ENCODE data around the gene ZYX.
A peak's percentile ranks its signal among the peaks of the same experiment; 100 is the strongest.
"Not testable (repeated sequence)": the region's sequence is repeated elsewhere in the genome, so short reads cannot be mapped to it uniquely, and the experiment has no call there.

Gene ZYX

DNA sequence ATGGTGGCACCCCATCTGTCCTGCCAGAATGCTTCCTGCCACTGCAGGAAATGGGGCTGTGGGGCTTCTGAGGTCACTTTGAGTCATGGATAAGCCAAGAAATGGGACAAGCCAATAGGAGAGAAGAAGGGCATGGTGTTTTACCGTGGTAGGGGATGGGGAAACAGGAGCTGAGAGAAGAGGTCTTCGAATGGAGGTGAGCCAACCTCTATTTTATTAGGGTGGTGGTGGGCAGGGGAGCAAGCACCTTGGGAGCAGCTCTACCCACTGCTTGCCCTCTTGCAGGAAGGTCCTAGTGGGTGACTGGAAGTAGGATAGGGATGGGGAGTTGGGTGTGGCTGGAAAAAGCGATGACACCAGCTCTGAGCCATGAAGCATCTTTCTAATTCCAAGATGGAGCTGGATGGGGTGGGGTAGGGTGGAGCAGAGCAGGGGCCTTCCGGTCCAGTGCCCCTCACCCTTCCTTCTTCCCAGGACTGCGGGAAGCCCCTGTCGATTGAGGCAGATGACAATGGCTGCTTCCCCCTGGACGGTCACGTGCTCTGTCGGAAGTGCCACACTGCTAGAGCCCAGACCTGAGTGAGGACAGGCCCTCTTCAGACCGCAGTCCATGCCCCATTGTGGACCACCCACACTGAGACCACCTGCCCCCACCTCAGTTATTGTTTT lies 9.1 kb downstream of the ZYX start:
- H3K4me3 ChIP-seq (replicated peaks in 1 of 2; ENCODE audit: low read depth in 2 of 2, low read length in 2 of 2), result no peak overlapping the region
- TF ChIP-seq, protein P1, sequence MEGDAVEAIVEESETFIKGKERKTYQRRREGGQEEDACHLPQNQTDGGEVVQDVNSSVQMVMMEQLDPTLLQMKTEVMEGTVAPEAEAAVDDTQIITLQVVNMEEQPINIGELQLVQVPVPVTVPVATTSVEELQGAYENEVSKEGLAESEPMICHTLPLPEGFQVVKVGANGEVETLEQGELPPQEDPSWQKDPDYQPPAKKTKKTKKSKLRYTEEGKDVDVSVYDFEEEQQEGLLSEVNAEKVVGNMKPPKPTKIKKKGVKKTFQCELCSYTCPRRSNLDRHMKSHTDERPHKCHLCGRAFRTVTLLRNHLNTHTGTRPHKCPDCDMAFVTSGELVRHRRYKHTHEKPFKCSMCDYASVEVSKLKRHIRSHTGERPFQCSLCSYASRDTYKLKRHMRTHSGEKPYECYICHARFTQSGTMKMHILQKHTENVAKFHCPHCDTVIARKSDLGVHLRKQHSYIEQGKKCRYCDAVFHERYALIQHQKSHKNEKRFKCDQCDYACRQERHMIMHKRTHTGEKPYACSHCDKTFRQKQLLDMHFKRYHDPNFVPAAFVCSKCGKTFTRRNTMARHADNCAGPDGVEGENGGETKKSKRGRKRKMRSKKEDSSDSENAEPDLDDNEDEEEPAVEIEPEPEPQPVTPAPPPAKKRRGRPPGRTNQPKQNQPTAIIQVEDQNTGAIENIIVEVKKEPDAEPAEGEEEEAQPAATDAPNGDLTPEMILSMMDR (IDR thresholded peaks at IDR 0.05; ENCODE audit: low read depth, low read length), result no peak
- DNase-seq (ENCODE audit: low read depth in 2 of 2), result peak in 1 of 2 donors; percentile 35

DNA sequence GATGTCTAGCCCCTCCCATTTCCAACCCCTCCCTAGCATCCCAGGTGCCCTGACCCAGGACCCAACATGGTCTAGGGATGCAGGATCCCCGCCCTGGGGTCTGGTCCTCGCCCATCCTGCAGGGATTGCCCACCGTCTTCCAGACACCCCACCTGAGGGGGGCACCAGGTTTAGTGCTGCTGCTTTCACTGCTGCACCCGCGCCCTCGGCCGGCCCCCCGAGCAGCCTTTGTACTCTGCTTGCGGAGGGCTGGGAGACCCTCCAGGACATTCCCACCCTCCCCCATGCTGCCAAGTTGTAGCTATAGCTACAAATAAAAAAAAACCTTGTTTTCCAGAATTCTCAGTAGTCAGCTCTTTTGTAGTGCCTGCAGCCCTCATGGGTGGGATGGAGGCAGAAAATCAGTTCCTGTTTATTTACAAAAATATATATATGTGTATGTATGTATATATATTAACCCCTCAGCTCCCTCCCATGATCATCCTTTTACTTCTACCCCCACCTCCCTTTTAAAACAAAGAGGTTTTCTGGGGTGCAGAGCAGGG lies 9.7 kb downstream of the ZYX start:
- no peak for DNase-seq (ENCODE audit: low read depth in 2 of 2)
- TF ChIP-seq, protein P1 (IDR thresholded peaks at IDR 0.05; ENCODE audit: low read depth, low read length), result no peak
- H3K4me3 ChIP-seq (replicated peaks in 1 of 2; ENCODE audit: low read depth in 2 of 2, low read length in 2 of 2), result no peak overlapping the region

DNA sequence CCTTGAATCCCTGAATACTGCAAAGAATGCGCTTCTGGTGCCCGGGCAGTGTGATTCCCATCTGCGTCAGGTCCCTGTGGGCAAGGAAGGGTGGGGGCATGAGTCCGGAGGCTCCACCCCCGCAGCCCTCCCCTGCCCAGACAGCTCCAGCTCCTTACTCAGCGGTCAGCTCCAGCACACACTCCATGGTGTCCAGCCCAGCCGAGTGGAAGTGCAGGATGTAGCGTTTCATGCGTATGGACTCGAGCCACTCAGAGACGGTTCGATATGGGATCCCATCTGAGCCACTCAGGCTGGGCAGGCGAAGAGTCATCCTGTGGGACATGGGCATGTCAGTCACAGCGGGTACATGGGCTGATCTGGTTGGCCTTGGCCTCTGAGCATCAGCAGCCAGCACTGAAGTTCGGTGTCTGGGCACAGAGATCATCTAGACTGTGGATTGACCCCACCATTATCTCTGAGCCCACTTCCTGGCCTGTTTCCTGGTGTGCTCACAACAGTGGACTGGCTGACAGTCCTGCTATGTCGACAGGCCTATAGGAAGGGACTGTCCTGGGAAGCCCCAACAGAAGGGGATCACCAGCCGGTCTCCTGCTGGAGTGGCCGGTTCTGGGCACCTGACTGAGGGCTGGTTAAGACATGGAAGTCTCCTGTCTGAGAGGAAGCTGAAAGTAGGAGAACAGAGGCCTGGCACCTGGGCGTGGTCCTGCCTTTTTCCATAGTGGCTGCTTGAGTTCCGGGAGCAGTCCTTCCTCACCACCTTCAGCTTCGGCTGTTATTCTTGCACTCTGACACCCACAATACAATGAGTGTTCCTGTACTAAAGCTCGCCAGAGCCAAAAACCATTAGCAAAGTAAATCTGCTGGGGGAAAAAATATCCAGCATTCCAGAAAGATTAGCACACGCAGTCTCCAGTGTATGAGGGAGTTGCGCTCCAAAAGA lies 10.6 kb downstream of the ZYX start:
- TF ChIP-seq, protein P1 (IDR thresholded peaks at IDR 0.05; ENCODE audit: low read depth, low read length), result no peak
- DNase-seq (ENCODE audit: low read depth in 2 of 2), result peak; percentile 90
- H3K4me3 ChIP-seq (replicated peaks in 1 of 2; ENCODE audit: low read depth in 2 of 2, low read length in 2 of 2), result no peak overlapping the region

DNA sequence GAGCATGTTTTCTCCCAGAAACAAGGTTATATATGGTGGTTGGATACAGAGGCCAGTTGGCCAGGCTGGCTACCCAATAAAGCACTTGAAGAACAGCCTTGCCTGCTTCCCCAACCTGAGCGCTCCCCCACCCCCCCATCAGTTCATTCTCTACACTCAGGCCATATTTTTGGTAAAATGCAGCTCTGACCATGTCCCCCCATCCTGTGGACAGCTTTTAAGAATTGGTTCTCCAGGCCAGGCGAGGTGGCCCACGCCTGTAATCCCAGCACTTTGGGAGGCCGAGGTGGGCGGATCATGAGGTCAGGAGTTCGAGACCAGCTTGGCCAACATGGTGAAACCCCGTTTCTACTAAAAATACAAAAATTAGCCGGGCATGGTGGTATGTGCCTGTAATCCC lies 11.3 kb downstream of the ZYX start:
- not testable (repeated sequence) for DNase-seq (ENCODE audit: low read depth in 2 of 2); H3K4me3 ChIP-seq (replicated peaks in 1 of 2; ENCODE audit: low read depth in 2 of 2, low read length in 2 of 2)

DNA sequence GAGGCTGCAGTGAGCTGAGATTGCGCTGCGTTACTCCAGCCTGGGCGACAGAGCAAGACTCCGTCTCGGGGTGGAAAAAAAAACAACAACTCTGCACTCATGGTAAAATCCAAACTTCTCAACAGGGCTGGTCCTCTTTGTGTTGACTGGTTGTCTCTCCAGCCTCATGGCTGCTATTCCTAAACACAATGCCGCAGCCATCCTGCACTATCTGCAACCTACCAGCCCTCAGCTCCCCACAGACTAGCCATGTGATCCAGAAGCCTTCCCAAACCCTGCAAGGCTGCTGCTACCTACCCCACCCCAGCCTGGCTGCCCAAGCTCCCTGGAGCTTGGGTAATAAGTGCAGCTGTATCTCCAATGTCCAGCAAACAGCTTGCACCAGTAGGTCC lies 11.7 kb downstream of the ZYX start:
- no peak overlapping the region for H3K4me3 ChIP-seq (replicated peaks in 1 of 2; ENCODE audit: low read depth in 2 of 2, low read length in 2 of 2)
- TF ChIP-seq, protein P1 (IDR thresholded peaks at IDR 0.05; ENCODE audit: low read depth, low read length), result no peak
- DNase-seq (ENCODE audit: low read depth in 2 of 2), result peak in 1 of 2 donors; percentile 39

DNA sequence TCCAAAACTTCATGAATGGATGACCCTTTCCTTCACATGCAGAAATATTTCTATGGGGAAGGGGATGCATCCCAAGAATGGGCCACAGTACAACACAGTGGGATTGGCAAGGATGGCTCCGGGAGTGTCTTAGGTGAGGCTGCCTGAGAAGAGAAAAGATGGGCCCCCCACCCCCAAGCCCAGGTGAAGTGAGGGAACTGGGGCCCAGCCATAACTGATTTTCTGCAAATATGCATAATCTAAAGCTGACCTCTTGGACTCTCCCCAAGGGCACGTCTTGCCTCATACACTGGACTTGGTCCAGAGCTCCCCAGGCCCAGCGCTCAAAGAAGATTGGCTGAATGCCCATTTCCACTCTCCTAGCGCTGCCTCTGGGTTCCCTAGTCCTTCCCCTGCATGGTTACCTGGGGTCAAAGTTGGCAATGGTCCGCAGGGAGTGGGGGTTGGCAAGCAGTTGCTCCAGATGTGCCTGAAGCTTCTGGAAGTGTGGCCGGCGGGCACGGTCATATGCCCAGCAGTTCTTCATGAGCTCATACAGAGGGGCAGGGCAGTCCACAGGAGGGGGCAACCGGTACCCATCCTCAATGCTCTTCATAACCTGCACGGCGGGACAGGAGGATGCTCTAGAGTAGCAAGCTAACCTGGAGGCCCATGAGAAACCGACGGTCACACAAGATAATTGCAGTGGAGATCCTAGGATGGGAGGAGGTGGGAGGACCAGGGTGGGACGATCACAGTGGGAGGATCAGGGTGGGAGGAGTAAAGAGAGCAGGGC lies 12.3 kb downstream of the ZYX start:
- peak; percentile 56 to 73 for DNase-seq (ENCODE audit: low read depth in 2 of 2)
- no peak overlapping the region for H3K4me3 ChIP-seq (replicated peaks in 1 of 2; ENCODE audit: low read depth in 2 of 2, low read length in 2 of 2)
- TF ChIP-seq, protein P1 (IDR thresholded peaks at IDR 0.05; ENCODE audit: low read depth, low read length), result no peak
